Vagina (tissue), 2 donors: ENCODE measurements around the gene AVPR2.

ENCODE experiments used
- CTCF ChIP-seq, 3 experiments: fragments of 450-650 bp in 2 of 3; fragments of 200-600 bp in 1 of 3; sonication (generic) in 1 of 3; IDR thresholded peaks; one replicate each; pipeline ENCODE4 v1.5.1; 2017 to 2019; ENCODE audit warnings: antibody characterized with exemption in 3 of 3, mild to moderate bottlenecking in 2 of 3, moderate library complexity in 2 of 3
- POLR2AphosphoS5 ChIP-seq, 2 donors: sonication (generic); formaldehyde crosslinking; IDR thresholded peaks; one replicate each; pipeline ENCODE4 v1.9.0; 2017; ENCODE audit warnings: antibody characterized with exemption in 2 of 2, mild to moderate bottlenecking in 2 of 2, low read depth in 1 of 2; ENCODE audit not compliant: insufficient read depth in 1 of 2

DNA sequence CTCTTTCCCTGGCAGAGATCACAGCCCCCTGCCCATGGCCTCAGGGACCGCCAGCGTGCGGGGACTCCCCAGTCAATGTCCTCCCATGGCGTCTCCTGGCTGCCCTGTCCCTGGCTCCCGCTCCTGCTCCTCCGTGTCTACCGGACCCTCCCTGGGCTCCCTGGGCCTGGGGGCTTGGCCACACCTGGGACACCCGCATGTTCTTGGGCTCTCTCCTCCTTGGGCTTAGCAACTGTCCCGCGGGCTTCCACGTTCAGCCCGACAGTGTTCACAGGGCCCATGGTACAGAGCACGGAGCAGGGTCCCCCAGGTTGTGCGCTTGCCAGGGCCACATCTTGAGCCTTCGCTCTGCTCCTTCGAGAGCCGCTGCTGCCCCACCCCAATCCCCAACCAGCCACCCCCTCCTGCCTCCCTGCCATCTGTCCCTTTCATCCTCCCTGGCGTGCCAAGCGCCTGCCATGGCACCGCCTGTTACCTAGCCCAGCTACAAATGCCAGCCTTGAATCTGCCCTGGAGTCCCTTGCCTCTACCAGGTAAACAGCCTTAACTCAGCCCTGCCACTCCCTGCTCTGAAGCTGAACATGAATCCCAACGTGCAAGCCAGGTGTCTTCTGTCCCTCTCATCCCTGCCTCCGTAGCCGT, 3.9 kb downstream of the AVPR2 start:
- TF ChIP-seq POLR2AphosphoS5 (IDR thresholded peaks at IDR 0.05; ENCODE audit: insufficient read depth in 1 of 2, low read depth in 1 of 2) (no peak), CTCF (IDR thresholded peaks at IDR 0.05) (no peak)
